IMR-90 (cell line): ENCODE data around the gene WNT2B. TPM values are rescaled to one million over a fixed set of nuclear protein-coding genes. Genes with fewer than 3 reads are reported as not detected.

Experiments
- ATAC-seq: fragments of 200-7000 bp; cut with Tn5 transposase; 2 replicates; pipeline ENCODE4 v1.9.1; 2020; ENCODE audit warnings: low read depth, mild to moderate bottlenecking, moderate library complexity
- Bru-seq: library from RNA; stranded (reverse); fragments of 400-500 nt; gene quantifications from one replicate; lab custom pipeline; 2021; lab: Mats Ljungman, UMichigan
- BruChase-seq, 2 experiments: library from RNA; stranded (reverse); fragments of 400-500 nt; gene quantifications; one replicate each; lab custom pipeline; 2021; lab: Mats Ljungman, UMichigan
- BruUV-seq: library from RNA; stranded (reverse); fragments of 400-500 nt; replicated peaks from 2 replicates; lab custom pipeline; 2021; lab: Mats Ljungman, UMichigan
- CTCF ChIA-PET: fragments of 300-600 bp; formaldehyde crosslinking; extraction: SDS; loops from one replicate; lab custom pipeline; 2021; ENCODE audit warnings: antibody characterized with exemption; lab: Yijun Ruan, JAX
- POLR2A ChIA-PET: fragments of 300-600 bp; sonication (Branson Sonifier 250); formaldehyde crosslinking; loops from one replicate; lab custom pipeline; 2022; ENCODE audit warnings: antibody characterized with exemption; ENCODE audit not compliant: unreplicated experiment; lab: Charles Lee
- DNase-seq: peaks from one replicate; pipeline ENCODE4 v3.0.0; 2013
- H2AFZ ChIP-seq: replicated peaks from 2 replicates; pipeline ENCODE3; 2013; ENCODE audit warnings: low read length, mild to moderate bottlenecking; ENCODE audit not compliant: poor library complexity
- H2AK5ac ChIP-seq: 2 replicates; pipeline ENCODE4 v1.6.1; 2013; ENCODE audit warnings: low read depth, low read length, inconsistent platforms
- H2AK9ac ChIP-seq: replicated peaks from 2 replicates; pipeline ENCODE3; 2013; ENCODE audit warnings: mild to moderate bottlenecking, low read depth, low read length, moderate library complexity; ENCODE audit not compliant: poor library complexity
- H2BK120ac ChIP-seq: 2 replicates; pipeline ENCODE4 v1.6.1; 2013; ENCODE audit warnings: low read depth, low read length, inconsistent platforms
- H2BK15ac ChIP-seq: 3 replicates; pipeline ENCODE4 v1.6.1; 2013; ENCODE audit warnings: low read depth, low read length, inconsistent platforms
- H2BK20ac ChIP-seq: 2 replicates; pipeline ENCODE4 v1.6.1; 2013; ENCODE audit warnings: low read depth, mild to moderate bottlenecking, inconsistent platforms, low read length, moderate library complexity
- H2BK5ac ChIP-seq: 2 replicates; pipeline ENCODE4 v1.6.1; 2013; ENCODE audit warnings: mild to moderate bottlenecking, low read depth, low read length, inconsistent platforms; ENCODE audit not compliant: poor library complexity, severe bottlenecking
- H3K14ac ChIP-seq: replicated peaks from 2 replicates; pipeline ENCODE4 v1.6.1; 2013; ENCODE audit warnings: low read depth, low read length, inconsistent platforms
- H3K18ac ChIP-seq: 2 replicates; pipeline ENCODE4 v1.6.1; 2013; ENCODE audit warnings: low read depth, low read length, control low read depth
- H3K23ac ChIP-seq: 2 replicates; pipeline ENCODE4 v1.6.1; 2013; ENCODE audit warnings: low read depth, low read length, inconsistent platforms
- H3K27ac ChIP-seq: 2 replicates; pipeline ENCODE4 v1.5.1; 2013; ENCODE audit warnings: mild to moderate bottlenecking, control low read depth, low read length; ENCODE audit not compliant: insufficient read depth
- H3K27me3 ChIP-seq: 2 replicates; pipeline ENCODE4 v1.6.1; 2013; ENCODE audit warnings: low read length; ENCODE audit not compliant: control insufficient read depth, insufficient read depth
- H3K36me3 ChIP-seq: 2 replicates; pipeline ENCODE4 v1.6.1; 2013; ENCODE audit warnings: low read length, mixed read lengths; ENCODE audit not compliant: control insufficient read depth, insufficient read depth
- H3K4ac ChIP-seq: 2 replicates; pipeline ENCODE4 v1.6.1; 2013; ENCODE audit warnings: low read depth, low read length, inconsistent platforms
- H3K4me1 ChIP-seq: 2 replicates; pipeline ENCODE4 v1.6.1; 2013; ENCODE audit warnings: low read length, mixed read lengths; ENCODE audit not compliant: control insufficient read depth, insufficient read depth
- H3K4me2 ChIP-seq: 2 replicates; pipeline ENCODE4 v1.6.1; 2013; ENCODE audit warnings: low read depth, mild to moderate bottlenecking, control low read depth, low read length, moderate library complexity
- H3K4me3 ChIP-seq: 2 replicates; pipeline ENCODE4 v1.5.1; 2013; ENCODE audit warnings: low read depth, mild to moderate bottlenecking, control low read depth, low read length, moderate library complexity; ENCODE audit not compliant: insufficient read depth
- H3K56ac ChIP-seq: 2 replicates; pipeline ENCODE4 v1.6.1; 2013; ENCODE audit warnings: low read length, inconsistent platforms; ENCODE audit not compliant: insufficient read depth; ENCODE audit errors: extremely low read depth
- H3K79me1 ChIP-seq, 2 experiments: 2 replicates each; pipeline ENCODE4 v1.6.1; 2013; ENCODE audit warnings: low read length in 2 of 2, inconsistent platforms in 1 of 2, low read depth in 1 of 2
- H3K9ac ChIP-seq: 2 replicates; pipeline ENCODE4 v1.6.1; 2013; ENCODE audit warnings: low read depth, low read length, control low read depth
- H3K9me1 ChIP-seq: 2 replicates; pipeline ENCODE4 v1.6.1; 2013; ENCODE audit warnings: low read length, inconsistent platforms; ENCODE audit not compliant: insufficient read depth
- H3K9me3 ChIP-seq: 2 replicates; pipeline ENCODE4 v1.6.1; 2013; ENCODE audit warnings: low read length; ENCODE audit not compliant: control insufficient read depth, insufficient read depth
- H4K20me1 ChIP-seq: 2 replicates; pipeline ENCODE4 v1.6.1; 2013; ENCODE audit warnings: low read length, inconsistent platforms; ENCODE audit not compliant: insufficient read depth
- H4K5ac ChIP-seq: 2 replicates; pipeline ENCODE4 v1.6.1; 2013; ENCODE audit warnings: mild to moderate bottlenecking, low read depth, low read length, control low read depth
- H4K8ac ChIP-seq, 2 experiments: 2 replicates each; pipeline ENCODE4 v1.6.1; 2013; ENCODE audit warnings: low read depth in 2 of 2, low read length in 2 of 2, control low read depth in 1 of 2, inconsistent platforms in 1 of 2
- H4K91ac ChIP-seq: 2 replicates; pipeline ENCODE4 v1.6.1; 2013; ENCODE audit warnings: low read depth, low read length, inconsistent platforms; ENCODE audit not compliant: insufficient read depth
- BHLHE40 ChIP-seq: fragments of 150-350 bp; IDR thresholded peaks from 2 replicates; pipeline ENCODE4 v1.6.1; 2016; ENCODE audit warnings: mild to moderate bottlenecking, low read depth, low read length
- CHD1 ChIP-seq: IDR thresholded peaks from 2 replicates; pipeline ENCODE4 v1.6.1; 2012; ENCODE audit warnings: low read depth, low read length, improper control_type of control experiment
- RFX5 ChIP-seq: IDR thresholded peaks from 2 replicates; pipeline ENCODE4 v1.8.0; 2012; ENCODE audit warnings: low read depth, mild to moderate bottlenecking, low read length, moderate library complexity
- WGBS, 2 experiments: methylation state at CpG; one replicate each; pipeline versions ENCODE4 v1.1.5 to v1.1.7; 2013; ENCODE audit warnings: missing lambda C conversion rate in 2 of 2; ENCODE audit not compliant: insufficient read length in 1 of 2; ENCODE audit errors: extremely low coverage in 2 of 2; 5-methylcytosine and 5-hydroxymethylcytosine counted together
- dilution Hi-C: fragments of 300-500 bp; cut with HindIII; formaldehyde crosslinking; loops from one replicate; pipeline ENCODE4 v1.14.3; 2018; ENCODE audit warnings: low sequenced_read_pairs; ENCODE audit not compliant: unreplicated experiment
- in situ Hi-C: fragments of 300-500 bp; cut with MboI; formaldehyde crosslinking; loops from 3 replicates; pipeline ENCODE4 v1.14.3; 2019; ENCODE audit warnings: low sequenced_read_pairs, inconsistent platforms, mixed read lengths
- intact Hi-C: fragments of 100-400 bp; cut with micrococcal nuclease; formaldehyde crosslinking; loops from 2 replicates; pipeline ENCODE4 v1.10.0; 2022
- long read RNA-seq: library from polyadenylated mRNA; unstranded; transcript quantifications from one replicate; pipeline ENCODE4 v2.0.0, GENCODE V29; 2021; ENCODE audit not compliant: unreplicated experiment
- polyA plus RNA-seq, 3 experiments: library from polyadenylated mRNA; depleted of rRNA; stranded (reverse); fragments of >200 nt; gene quantifications; 2 replicates each; pipeline ENCODE4 v1.2.3, GENCODE V29; 2012; ENCODE audit warnings: low replicate concordance in 1 of 3
- total RNA-seq: library from RNA; depleted of rRNA; stranded (reverse); fragments of >200 nt; gene quantifications from 2 replicates; pipeline ENCODE4 v1.2.3, GENCODE V29; 2012; rRNA removed
- TF ChIP-seq, protein P1 (sequence below): fragments of 150-350 bp; IDR thresholded peaks from 2 replicates; pipeline ENCODE4 v1.6.1; 2017; ENCODE audit warnings: mild to moderate bottlenecking, antibody characterized with exemption, low read length, low read depth

The WNT2B gene
- total RNA-seq (0.54 and 0.56 TPM in 2 replicates), polyA plus RNA-seq (2012; rRNA removed) (0.50 TPM in 2 replicates), Bru-seq, nascent RNA (percentile 64 among the genes with signal in this experiment), BruChase-seq, experiment 1, labeled RNA remaining after a 6-hour chase (percentile 83 among the genes with signal in this experiment), BruChase-seq, experiment 2, labeled RNA remaining after a 2-hour chase (percentile 73 among the genes with signal in this experiment)
- 0.16 and 0.30 TPM in 2 replicates for polyA plus RNA-seq (2012; cell fraction: cytosol; rRNA removed)
- 3.6 and 4.1 TPM in 2 replicates for polyA plus RNA-seq (2012; cell fraction: nucleus; rRNA removed; ENCODE audit: low replicate concordance)
- long read RNA-seq, partial matches to known transcripts = 2 of 9 reads
- long read RNA-seq, other reads (novel, unspliced or antisense) = 6 of 9 reads

DNA sequence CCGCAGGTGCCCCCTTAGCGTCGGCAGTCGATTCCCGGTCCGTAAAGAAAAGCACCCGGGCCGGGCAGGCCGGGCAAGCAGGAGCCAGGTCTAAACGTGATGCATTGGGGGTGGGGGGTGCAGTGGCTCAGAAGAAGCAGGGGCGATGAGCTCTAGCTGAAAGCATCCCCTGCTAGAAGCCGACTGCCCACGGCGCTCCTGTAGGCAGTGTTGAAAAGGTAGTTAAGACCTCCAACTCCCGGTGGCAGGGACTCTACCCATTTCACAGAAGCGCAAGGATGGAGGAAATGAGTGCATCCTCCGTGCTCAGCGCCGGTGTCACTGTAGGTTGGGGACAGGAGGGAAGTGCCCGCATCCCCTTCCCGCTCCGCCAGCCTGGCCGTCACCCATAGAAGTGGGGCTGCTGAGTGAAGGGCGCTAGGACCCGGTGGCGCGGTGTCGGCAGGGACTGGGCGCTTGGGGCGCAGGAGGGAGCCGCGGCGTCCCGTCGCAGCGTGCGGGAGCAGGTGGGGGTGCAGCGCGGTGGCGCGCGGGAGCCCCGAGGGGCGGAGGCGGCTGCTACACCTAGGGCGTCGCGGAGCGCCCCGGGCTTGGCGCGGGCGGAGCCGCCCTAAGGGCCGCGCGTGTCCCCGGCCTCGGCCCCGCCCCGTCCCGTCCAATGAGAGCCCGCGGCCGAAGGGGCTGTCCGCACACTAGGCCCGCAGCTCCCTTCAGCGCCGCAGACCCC is at the start of gene WNT2B:
Gene WNT2B, plus strand, starts transcription at position 688 of the 727 bp plus-strand sequence. CDS start 298 bp downstream, outside the sequence.
- Histone ChIP-seq H3K4me2 (peak within 1 kb of the TSS; percentile 69), H3K36me3 (no peaks in the 10 kb centered on the region), H3K79me1 (no peaks in the 10 kb centered on the region), H3K23ac (0 out of 2 replicates have a peak within 1 kb of the TSS, but pooled peaks have one; percentile 47), H2BK120ac (peak within 1 kb of the TSS; percentile 0; the same call in 1 of the 2 replicates), H2BK20ac (no peak within 1 kb of the TSS), H3K9ac (peak within 1 kb of the TSS; percentile 39; the same call in 1 of the 2 replicates), H4K8ac (no peak within 1 kb of the TSS), H4K5ac (no peak within 1 kb of the TSS), H2AK5ac (peak within 1 kb of the TSS; percentile 35; the same call in 1 of the 2 replicates), H3K56ac (no peak within 1 kb of the TSS), H4K91ac (no peak within 1 kb of the TSS), H2AFZ (peak within 1 kb of the TSS; percentile 86), H4K20me1 (0 out of 2 replicates have a peak, but pooled peaks cover under 1% of the 10 kb centered on the region), H2BK5ac (no peak within 1 kb of the TSS), H3K9me1 (peaks cover 8% of the 10 kb centered on the region; the same call in 1 of the 2 replicates), H3K27me3 (peaks cover 49% of the 10 kb centered on the region), H3K4me1 (peaks cover 9% of the 10 kb centered on the region; the same call in 1 of the 2 replicates), H3K9me3 (peaks cover 4% of the 10 kb centered on the region; the same call in 1 of the 2 replicates), H2AK9ac (peak within 1 kb of the TSS; percentile 30), H3K27ac (no peak within 1 kb of the TSS), H3K14ac (no peak within 1 kb of the TSS), H3K4me3 (peak within 1 kb of the TSS; percentile 24), H2BK15ac (no peak within 1 kb of the TSS), H3K18ac (no peak within 1 kb of the TSS; the same call in 1 of the 2 replicates), H3K4ac (no peak within 1 kb of the TSS; the same call in 1 of the 2 replicates)
- WGBS, 2 experiments = 2% methylated on average over 38 of the region's 69 CpGs; no CpG with 5 or more reads in 1 of the 2 experiments
- intact Hi-C loops = no loop called here
- ATAC-seq = peak; percentile 39
- ChIA-PET CTCF (no interaction called here), POLR2A (interaction anchor here (0.6 kb wide), 1 partner anchor 16 kb away, joined by 3 read pairs; no protein-coding TSS in a partner anchor)
- dilution Hi-C loops = no loop called here
- DNase-seq = no peak
- no peak for TF ChIP-seq RFX5
- TF ChIP-seq, protein P1, sequence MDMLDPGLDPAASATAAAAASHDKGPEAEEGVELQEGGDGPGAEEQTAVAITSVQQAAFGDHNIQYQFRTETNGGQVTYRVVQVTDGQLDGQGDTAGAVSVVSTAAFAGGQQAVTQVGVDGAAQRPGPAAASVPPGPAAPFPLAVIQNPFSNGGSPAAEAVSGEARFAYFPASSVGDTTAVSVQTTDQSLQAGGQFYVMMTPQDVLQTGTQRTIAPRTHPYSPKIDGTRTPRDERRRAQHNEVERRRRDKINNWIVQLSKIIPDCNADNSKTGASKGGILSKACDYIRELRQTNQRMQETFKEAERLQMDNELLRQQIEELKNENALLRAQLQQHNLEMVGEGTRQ = no peak
- no peak for TF ChIP-seq CHD1
- TF ChIP-seq BHLHE40 = no peak
- in situ Hi-C loops = loop anchor here (10.0 kb wide), 1 partner anchor 196 kb away; the partner anchor contains the start of gene RHOC
- BruUV-seq = no TSS peak
